ENCODE measurements around the gene MAD1L1.

The MAD1L1 gene

GRCh38 chr7:2090526-2091520 lies 141.9 kb downstream of the MAD1L1 start:
- DNase-seq (ENCODE audit: low read depth, low spot score): no peak

- DNase-seq (ENCODE audit: low read depth, low spot score): no peak
Observed at GRCh38 chr7:2088801-2089200, 143.9 kb downstream of the MAD1L1 start.

GRCh38 chr7:2087744-2088143 lies 145.0 kb downstream of the MAD1L1 start:
- no peak for DNase-seq (ENCODE audit: low read depth, low spot score)

DNA sequence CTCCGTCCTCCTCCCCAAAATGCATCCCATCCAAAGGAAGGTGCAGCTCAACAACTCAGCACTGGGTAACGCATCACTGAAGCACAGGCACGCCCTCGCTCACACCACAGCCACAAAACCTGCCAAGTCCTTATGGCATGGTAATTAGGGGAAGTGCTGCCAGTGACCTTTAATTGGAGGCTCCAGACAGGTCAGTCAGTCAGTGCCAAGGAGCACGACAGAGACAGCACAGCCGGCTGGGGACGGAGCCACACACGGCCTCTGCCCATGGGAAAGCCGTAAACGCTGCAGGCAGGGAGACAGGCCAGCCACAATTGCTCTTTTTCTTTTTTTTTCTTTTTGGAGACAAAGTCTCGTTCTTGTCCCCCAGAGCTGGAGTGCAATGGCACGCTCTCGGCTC lies 146.5 kb downstream of the MAD1L1 start:
- no peak for DNase-seq (ENCODE audit: low read depth, low spot score)

- DNase-seq (ENCODE audit: low read depth, low spot score): no peak
Observed at GRCh38 chr7:2085804-2086203, 146.9 kb downstream of the MAD1L1 start.

DNA sequence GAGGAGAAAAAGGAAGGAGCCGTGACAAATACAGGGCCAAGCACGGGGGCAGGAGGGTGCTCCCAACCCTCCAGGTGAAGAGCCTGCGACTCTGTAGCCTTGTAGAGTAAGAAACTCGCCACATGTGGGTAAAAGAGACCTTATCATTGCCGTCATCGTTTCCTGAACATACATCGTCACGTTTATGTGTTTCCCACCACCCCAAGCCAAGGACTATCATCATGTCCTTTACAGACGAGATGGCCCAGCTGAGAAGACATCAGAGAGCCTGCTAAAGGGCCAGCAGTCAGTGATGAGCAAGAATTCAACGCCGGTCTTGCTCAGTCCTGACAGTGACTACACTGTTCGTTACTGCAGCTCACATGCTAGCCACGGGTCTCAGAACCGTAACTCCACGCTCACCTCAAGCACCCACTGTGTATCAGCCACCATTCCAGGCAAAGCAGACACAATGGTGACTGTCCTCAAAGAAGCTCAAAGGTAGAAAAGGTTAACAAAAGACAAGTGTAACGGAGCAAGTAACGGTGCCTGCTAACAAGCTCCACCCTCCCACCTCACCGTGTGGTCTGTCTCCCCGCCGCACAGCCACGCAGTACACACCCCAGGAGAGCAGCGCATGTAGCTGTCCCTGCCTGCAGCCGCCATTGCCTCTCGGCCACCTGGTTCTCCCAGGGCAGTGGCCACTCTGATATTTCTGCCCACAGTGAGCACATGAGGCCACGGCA lies 147.8 kb downstream of the MAD1L1 start:
- DNase-seq (ENCODE audit: low read depth, low spot score): no peak

DNA sequence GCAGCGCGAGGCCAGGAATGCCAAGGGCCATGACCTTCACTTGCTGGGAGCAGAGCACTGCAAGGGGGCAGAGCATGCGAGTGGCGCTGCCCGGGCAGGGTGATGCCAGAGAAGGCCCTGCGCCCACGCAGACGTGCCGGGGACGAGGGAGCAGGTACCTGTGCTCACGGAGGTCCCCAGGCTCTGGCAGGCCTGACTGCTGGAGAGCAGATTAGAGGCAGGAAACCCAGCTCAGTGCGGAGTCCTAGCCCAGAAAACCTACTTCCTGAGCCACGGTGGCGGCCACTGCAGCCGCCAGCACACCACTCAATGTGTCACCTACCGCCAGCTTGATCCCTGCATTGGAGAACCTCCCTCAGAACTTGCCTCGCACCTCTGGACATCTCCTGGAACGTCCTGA lies 148.4 kb downstream of the MAD1L1 start:
- no peak for DNase-seq (ENCODE audit: low read depth, low spot score)

DNA sequence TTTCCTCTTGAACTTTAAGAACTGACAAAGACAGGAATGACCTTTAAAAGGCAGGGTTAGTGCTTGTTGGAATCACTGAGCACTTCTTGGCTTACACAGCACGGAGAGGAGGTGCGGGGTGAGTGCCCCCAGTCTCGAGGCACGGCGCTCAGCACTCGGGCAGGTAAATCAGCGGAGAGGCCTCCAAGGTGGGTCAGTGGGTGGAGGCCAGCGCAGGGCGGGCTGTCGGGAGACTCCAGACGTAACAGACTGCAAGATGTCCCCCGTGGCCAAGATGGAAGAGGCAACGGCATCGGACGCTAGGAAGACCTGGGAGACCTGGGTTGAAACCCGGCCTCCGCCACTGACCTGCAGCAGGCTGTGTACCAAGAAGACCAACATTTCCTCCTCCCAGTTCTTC lies 149.4 kb downstream of the MAD1L1 start:
- no peak for DNase-seq (ENCODE audit: low read depth, low spot score)

DNA sequence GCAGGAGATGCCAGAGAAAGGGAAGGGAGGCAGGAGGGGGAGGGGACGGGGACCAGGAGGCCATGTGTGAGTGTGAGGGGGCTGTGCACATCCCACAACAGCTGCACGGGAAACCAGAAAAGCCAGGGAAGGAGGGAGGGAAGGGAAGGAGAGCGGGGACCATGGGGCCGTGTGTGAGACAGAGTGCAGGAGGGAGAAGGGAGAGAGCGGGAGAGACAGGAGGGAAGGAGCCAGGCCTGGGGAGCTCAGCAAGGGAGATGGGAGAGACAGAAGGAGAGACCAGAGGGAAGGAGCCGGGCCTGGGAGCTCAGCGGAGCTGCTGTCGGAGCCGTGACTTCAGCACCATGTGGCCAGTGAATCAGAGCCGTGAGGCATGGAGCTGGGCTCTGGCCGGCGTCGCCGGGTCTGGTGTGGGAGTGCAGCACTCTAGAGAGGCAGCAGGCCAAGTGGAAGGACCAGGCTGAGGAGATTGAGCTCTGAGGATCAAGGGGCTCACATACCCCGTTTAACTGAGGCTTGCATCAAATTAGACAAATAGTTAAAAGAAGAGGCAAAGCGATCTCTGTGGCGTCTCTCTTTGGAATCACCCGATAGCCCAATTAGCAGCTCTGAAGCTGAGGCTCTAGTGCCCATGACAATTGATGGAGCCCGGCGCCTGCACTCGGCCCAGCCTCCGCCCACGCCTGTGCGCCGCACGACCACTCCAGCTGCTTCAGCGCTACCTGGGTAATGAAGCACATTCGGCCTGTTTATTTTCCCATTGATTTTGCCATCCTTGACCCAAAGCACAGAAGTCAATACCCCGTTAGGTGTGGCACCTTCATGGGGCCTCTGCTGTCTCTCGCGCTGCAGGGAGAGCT lies 150.4 kb downstream of the MAD1L1 start:
- no peak for DNase-seq (ENCODE audit: low read depth, low spot score)

GRCh38 chr7:2081526-2082135 lies 151.1 kb downstream of the MAD1L1 start:
- DNase-seq (ENCODE audit: low read depth, low spot score): no peak

DNA sequence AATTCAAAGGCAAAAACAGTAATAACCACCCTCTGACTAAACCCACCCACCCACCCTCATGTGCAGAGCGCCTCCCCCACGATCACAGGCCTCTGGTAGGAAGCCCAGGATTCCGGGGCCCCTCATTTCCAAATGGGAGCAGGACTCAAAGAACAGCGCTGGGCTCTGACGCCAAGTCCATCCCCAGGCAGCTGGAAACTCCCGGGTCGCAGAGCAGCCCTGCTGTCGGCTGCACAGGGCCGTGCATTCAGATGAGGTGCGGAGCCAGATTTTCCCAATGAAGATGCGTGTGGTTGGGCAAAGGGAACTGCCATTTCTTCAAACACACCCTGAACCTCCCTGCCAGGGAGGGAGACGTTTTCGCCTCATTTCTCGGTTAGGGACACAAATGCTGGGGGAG lies 152.3 kb downstream of the MAD1L1 start:
- no peak for DNase-seq (ENCODE audit: low read depth, low spot score)

DNA sequence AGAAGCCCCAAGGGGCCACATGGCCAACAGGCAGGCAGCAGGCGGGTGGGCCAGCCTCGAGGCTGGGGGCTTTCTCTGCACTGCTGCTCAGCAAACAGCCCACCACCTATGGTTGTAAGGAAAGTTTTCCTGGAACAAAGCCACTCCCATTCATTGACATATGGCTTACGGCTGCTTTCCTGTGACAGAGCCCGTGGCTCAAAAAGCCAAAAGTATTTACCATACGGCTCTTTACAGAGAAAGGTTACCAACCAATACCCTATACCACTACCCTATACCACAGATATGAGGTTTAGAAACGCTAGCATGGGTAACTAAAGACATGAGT lies 152.7 kb downstream of the MAD1L1 start:
- no peak for DNase-seq (ENCODE audit: low read depth, low spot score)

DNA sequence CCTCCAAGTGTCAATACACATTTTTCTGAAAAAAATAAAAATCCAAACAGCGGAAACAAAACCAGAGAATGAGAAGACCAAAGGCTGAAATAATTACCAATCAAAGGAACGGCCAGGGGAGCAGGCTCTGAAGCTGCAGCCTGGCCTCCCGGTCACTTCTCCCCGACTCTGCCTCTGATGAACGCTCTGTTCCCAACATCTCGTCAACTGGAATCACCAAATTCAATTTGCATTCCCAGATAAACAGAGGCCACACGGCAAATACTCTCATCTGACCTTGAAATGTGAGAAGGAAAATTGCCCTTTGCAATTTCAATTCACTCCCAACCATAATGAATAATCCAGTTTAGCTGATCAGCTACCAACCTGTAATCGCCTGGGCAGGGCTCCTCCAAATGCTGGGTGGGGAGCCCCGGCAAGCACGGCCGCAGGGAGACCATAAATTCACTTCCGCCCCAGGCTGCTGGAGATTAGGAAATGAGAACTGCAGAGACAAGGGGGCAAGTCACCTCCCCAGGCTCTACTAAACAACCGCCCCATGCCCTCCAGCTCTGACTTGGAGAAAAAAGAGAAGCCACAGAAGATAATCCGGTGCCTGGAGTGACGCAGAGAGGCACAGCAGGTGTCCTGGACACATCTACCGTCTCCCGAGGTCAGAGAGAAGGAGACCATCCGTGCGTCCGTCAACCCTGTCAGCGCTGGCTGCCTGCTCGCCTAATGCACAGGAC lies 153.2 kb downstream of the MAD1L1 start:
- DNase-seq (ENCODE audit: low read depth, low spot score): no peak

- DNase-seq (ENCODE audit: low read depth, low spot score): no peak
Observed at GRCh38 chr7:2078899-2079298, 153.8 kb downstream of the MAD1L1 start.

GRCh38 chr7:2076649-2077064 lies 156.1 kb downstream of the MAD1L1 start:
- no peak for DNase-seq (ENCODE audit: low read depth, low spot score)

- DNase-seq (ENCODE audit: low read depth, low spot score): no peak
Observed at GRCh38 chr7:2075811-2076210, 156.9 kb downstream of the MAD1L1 start.

- DNase-seq (ENCODE audit: low read depth, low spot score): no peak
Observed at GRCh38 chr7:2074691-2075090, 158.1 kb downstream of the MAD1L1 start.

- no peak for DNase-seq (ENCODE audit: low read depth, low spot score)
Observed at GRCh38 chr7:2072798-2073197, 159.9 kb downstream of the MAD1L1 start.

GRCh38 chr7:2072042-2072441 lies 160.7 kb downstream of the MAD1L1 start:
- no peak for DNase-seq (ENCODE audit: low read depth, low spot score)

- DNase-seq (ENCODE audit: low read depth, low spot score): no peak
Observed at GRCh38 chr7:2071133-2071832, 161.5 kb downstream of the MAD1L1 start.
